GM18526 (cell line): ENCODE data around the gene REG4.

Experiments used
- POLR2A ChIP-seq: IDR thresholded peaks from 3 replicates; pipeline ENCODE4 v1.6.1; 2011; ENCODE audit not compliant: insufficient read length; ENCODE audit errors: extremely low read depth

REG4 gene

DNA sequence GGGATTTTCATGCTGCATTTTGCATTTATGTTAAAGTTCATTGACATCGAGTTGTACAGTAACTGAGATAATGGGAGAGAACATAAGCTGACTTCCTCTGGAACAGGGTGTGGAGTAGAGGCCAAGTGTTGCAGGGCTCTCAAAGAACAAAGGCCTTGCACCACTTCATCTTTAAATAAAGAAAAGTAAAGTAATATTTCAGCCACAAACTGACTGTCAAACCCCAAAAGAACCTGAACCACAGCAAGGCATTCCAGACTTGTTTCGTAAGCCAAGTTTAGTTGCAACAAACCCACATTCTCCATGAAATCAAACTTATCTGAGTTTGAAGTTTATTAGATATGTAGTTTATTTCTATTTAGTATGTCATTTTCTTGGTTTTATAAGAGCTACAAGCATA lies 23.5 kb downstream of the REG4 start:
- TF ChIP-seq POLR2A = no peak

DNA sequence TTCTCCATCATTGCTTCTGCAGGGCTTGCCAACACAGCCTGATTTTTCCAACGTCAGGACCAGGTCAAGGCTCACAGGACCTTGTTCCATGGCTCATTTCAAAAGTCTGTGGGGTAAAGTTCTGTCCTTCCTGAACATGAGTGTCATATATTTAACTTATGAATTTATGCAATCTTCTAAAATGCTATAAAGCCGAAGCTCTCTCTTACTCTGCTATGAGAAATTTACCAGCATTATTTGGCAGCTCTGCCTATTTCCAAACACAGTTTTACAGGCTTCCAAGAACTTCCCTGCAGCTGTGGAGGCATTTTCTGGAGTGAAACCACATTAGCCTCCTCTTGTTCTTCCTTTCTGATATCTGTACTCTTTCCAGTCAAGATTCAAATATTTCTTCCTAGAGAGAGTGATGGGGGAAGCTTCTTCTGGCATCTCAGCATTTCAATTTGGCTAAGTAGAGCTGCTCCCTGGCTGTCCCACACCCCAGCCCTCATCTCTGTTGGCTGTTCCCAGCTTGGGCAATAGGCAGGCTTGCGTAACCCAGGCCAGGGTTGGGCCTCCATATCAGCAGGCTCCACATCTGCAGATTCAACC lies 27.0 kb downstream of the REG4 start:
- TF ChIP-seq POLR2A = no peak

DNA sequence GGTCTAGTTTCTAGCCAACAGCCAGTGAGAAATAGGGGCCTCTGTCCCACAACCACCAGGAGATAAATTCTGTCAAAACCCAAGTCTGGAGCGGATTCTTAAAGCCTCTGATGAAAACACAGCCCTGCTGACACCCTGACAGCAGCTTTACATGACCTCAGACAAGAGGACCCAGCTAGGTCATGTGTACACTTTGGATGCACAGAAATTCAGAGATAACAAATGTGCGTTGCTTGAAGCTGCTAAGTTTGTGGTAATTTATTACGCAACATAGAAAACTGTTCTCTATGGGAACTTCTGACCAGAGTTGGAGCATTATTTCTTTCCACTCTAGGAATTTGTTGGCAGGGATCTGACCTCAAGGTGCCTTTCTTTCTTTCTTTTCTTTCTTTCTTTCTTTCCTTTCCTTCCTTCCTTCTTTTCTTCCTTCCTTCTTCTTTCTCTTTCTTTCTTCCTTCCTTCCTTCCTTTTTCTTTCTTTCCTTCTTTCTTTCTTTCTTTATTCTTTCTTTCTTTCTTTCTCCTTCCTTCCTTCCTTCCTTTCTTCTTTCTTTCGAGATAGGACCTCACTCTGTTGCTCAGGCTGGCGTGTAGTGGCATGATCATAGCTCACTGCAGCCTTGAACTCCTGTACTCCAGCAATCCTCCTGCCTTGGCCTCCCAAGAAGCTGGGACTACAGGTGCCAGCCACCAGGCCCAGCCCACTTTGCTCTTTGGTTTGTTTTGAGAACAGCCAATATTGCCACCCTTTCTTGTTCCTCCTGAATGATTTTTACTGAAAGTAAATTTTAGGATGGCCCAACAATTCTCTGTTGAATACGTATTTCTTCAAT lies 27.7 kb downstream of the REG4 start:
- TF ChIP-seq POLR2A = no peak

DNA sequence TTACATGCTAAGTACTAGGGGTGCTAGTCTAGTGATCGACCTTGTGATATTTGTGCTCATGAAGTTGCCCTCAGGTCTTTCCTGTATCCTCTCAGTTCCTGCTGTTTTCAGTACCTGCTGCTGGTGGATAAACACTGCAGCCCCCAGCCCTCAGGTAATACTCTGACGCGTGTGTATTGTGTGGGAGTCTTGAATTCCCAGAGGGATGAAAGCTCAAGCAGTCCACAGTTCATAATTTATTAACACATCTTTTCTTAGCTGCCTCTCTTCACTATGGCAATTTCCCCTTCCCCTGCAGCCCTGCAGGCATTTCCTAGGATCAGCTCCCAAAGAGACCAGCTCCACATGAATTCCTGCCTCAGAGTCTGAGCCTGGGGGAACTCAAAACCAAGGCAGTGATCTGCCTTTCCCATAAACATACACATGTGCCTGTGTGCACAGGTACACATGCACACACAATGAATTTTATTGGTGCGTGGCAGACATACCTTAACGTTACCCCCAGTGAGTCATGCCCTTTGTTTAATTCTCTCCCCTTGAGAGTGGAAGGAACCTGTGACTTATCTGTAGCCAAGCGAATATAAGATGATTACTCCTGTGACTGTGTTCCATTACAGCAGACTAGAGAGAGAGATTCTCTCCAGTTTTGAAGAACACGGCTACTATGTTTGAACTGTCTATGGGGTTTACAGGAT lies 28.5 kb downstream of the REG4 start:
- no peak for TF ChIP-seq POLR2A

DNA sequence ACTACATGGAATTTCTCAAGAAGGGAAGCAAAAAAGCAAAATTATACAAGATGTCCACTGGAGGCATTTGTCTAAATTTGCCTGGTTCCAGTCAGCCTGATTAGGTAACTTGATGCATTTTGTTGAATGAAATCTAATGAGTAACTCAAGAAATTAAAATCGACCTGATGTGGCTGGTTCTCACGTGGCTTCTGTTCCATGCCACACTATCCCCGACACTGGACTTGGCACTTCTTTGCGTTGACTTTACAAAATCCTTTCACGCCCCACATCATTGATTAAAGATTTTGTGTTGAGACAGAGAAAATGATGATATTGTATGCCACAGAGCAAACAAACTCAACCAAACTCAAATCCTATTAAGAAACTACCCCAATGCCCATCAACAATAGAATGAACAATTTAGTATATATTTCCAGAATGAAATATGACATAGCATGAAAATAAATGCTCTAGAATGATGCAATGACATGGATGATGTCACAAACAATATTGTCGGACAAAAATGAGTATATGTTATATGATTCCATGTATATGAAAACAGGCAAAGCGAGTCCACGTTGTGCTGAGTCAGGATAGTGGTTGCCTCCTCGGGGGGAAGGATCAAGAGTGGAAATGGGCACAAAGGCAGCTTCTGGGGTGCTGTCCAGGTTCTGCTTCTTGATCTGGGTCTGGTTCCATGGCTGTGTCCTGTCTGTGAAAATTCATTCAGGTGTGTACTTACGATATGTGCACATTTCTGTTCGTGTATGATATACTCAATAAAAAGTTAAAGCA lies 29.6 kb downstream of the REG4 start:
- no peak for TF ChIP-seq POLR2A

DNA sequence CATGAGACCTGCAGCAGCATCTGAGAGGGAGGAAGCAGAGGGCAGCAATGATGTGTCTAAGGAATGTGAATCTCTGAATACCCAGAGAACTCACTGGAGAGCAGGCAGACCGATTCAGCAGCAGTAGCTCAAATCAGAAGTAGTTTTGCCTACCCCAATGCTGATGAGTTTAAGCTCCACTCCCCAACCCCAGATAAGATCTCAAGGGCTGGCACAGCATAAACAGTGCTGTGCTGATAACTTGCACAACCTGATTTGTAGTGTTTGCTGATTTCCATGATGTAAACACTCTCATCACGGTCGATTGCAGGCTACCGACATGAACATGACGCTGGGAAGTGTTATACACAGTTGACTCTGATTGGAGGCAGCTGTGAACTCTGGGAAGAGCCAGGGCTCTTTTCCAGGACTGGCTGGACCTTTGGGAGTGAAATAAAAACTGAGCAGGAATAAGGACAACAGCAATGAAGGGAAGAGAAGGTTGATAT lies 31.3 kb downstream of the REG4 start:
- no peak for TF ChIP-seq POLR2A

DNA sequence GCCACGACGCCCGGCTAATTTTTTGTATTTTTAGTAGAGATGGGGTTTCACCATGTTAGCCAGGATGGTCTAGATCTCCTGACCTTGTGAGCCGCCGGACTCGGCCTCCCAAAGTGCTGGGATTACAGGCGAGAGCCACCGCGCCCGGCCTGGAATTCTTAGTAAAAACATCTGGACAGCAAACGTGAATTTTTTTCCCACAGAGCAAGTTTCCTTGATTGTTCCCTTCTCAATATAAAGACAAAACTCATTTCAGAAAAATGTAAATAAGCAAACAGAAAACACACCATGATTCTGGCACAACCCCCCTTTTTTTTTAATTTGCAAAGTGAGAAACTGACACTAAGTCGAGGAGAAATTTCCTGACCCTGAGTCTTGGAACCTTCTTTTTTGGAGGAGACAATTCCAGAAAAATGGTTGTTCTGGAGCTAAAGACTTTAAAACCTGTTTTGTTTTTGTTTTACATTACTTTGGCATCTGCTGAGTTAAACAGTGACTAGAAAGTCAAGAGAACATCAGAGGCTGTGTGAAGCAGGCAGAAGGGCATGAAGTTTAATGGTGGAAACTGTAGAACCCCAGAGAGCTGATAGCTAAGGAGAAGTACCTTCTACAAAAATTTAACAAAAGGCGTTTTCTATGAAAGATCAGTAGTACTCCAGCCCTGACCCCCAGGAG lies 32.2 kb downstream of the REG4 start:
- no peak for TF ChIP-seq POLR2A

DNA sequence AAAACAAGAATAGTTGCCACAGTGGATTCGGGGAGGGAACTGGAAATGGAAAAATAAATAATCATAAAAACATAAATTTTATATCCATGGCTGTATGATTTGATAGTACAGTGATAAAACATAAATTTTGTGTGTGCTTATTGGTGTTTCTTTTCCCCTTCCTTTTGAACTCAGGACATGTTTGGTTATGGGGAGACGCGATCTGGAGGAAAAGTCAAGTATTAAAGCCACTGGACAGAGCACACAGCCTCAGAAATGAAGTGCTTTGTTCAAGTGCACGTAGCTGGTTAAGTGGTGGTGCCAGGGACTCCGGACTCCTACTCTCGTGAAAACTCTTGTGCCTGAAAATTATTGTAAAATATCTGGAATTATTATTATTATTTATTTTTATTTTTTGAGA lies 32.9 kb downstream of the REG4 start:
- no peak for TF ChIP-seq POLR2A

DNA sequence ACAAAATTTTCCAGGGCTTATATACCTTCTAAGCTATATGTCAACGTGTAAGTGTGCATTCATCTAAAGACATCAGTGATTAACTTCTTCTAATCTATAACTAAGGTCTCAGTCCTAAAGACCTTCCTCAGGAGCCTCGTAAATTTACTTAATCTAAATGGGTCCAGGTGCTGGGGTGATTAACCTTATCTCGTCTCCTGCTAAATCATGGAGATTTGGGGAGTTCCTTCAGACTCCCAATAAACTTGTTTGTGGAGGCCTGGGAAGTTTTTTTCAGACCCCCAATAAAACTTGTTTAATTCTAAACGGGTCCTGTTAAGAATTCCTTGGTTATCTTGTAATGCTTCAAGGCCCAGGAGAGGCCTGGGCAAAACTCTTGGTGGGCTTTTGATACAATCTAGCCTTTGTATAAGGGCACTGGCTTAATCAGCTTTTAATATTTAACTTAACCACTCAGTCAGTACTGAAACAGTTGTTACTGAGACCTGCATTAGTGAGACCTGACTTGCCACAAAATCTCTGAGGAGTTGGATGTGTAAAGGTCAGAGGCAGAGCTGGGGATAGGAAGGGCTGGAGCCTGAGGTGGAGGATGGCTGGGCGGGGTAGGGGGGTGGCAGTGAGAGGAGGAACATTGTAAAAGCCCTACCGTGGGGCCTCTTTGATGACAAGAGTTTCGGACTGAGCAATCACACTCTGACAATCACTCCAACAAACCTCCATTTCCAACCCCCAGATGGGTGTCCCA lies 36.3 kb downstream of the REG4 start:
- TF ChIP-seq POLR2A = no peak

DNA sequence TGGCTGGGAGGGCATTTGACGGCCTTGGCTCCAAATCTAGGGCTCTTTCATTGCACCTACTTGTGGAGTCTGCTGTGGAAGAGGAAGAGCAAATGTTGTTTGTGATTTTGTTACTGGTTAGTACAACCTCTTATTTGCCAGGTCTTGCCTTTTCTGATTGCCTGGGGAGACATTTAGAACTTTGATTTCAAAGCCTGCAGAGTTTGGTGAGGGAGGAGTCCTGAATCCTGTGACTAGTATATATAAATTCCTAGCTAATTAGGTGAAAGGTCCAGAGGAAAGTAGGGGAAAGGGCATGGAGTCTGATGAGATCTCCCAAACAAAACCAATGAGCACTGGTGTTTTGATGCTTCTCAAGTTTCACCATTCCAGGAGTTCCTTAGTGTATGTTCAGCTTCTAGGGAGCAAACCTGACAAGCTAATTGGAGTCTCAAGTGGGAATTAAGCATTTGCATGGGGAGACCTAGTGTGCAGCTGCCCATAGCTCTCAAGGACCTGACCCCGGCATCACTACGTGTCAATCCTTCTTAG lies 37.5 kb downstream of the REG4 start:
- no peak for TF ChIP-seq POLR2A

DNA sequence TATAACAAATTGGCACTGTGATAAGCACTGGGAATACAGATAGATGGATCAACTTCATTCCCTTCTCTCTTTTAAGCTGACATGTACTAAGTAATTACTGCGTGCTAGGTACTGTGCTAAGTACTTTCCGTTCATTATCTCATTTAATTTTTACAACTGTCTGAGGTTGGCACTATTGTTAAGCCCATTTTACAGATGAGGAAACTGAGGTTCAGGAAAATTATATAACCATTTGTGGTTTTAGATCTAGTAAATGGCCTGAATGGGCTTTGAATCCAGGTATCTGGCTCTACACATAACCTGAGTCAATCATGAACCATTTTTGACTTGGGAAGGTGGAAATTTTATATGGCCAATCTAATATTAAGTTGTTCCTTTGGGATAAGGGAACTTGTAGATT lies 39.0 kb downstream of the REG4 start:
- TF ChIP-seq POLR2A = no peak

DNA sequence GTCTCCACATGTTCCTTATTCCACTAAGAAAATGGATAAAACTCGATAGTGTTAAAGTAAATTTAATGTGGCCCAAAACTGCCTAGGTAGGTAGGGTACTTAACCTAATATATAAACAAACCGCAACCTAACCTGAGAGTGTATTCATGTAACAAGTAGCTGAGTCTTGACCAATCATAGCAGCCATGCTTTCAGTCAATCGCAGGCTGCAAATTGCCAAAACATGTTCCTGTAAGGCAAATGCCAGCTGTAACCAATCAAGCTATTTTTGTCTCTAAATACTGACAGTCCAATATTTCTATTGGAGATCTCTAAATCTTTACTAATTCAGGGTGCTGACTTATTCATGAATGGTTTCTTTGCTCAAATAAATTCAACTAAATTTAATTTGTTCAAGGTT lies 39.5 kb downstream of the REG4 start:
- TF ChIP-seq POLR2A = no peak

DNA sequence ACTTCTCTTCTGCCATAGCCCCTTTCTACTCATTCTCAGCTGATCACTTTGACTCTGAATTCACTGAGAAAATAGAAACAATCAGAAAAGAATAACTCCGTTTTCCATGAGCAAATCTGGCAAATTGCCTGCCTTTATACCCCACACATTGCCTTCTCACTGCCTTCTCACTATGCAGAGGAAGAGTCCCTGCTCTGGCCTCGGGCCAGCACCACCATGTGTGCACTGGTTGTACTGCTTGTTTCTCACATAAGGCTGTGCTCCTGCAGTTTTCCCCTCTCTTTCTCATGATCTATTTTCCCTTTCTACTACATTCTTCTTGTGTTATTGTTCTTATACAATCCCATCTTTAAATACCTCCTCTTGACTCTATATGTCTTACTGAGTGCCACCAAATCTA lies 40.2 kb downstream of the REG4 start:
- TF ChIP-seq POLR2A = no peak

DNA sequence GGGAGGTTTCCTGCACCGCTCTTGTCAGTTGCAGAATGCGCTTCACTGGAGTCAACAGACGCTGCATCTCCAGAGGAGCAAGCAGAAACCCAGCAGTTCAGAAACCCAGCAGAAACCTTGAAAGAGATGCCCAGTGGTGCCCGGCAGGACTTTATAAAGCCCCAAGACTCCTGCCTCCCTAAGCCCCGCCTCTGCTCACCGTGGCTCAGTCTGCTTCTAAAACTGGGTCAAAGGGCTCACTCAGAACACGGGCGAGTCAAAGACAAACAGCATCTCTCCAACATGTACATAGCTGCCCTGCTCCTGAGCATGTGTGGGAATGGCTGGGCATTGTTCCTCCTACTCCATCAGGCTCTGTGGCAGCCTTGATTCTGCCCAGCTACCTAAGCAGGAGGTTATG lies 42.5 kb downstream of the REG4 start, which contains the start of gene HMGCS2:
Gene HMGCS2 (minus strand): TSS at position 128 of the 400 bp plus-strand sequence. CDS start 61 bp downstream, at position 67.
- no peak for TF ChIP-seq POLR2A
